ENCODE results near the gene PRR23B. TPM values are rescaled to one million over a fixed set of nuclear protein-coding genes. Genes with fewer than 3 reads are reported as not detected.
"Not testable (repeated sequence)": the region's sequence is repeated elsewhere in the genome, so short reads cannot be mapped to it uniquely, and the experiment has no call there.

Gene PRR23B
- polyA plus RNA-seq (2013, experiment 1 of 2; ENCODE audit: insufficient read length) = not detected
- not detected for polyA plus RNA-seq (2013, experiment 2 of 2; ENCODE audit: insufficient read length)

DNA sequence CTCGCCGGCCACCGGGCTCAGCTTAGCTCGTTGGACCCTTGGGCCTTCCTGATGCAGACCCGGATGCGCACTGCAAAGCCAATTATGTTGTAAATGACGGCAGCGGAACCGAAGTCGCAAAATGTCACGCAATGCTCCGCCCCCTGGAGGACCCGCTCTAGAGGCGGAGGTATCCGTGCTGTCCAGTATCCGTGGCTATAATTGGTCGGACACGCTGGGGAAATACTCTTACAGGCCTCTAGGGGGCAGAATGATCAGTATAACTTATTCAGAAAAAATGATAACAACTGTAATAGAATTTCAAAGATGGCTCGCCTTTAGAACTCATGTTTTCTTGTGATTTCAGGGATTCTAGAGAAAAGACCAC is at the start of gene PRR23B:
TSS of gene PRR23B (minus strand) at position 59 of the 367 bp plus-strand sequence. CDS start 265 bp downstream, outside the sequence.
- no peak for DNase-seq

DNA sequence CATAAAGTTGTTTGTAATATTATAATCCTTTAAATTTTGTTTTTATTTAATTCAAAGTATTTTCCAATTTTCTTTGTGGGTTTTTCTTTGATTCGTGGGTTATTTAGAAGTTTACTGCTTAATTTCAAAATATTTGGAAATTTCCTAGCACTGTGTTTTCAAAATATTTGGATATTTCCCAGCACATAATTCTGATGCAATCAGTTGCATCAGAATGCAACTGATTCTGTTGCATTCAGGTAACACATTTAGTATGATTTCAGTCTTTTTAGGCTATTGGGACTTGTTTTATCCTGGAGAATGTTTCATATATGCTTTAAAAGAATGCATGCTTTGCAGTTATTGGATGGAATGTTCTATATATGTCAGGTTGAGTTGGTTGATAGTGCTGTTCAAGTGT is 42.2 kb upstream of the PRR23B start:
- DNase-seq = no peak

GRCh38 chr3:139052802-139053600 is 32.3 kb upstream of the PRR23B start:
- no peak for DNase-seq

GRCh38 chr3:139044366-139045210 is 23.9 kb upstream of the PRR23B start, which contains the start of gene PRR23C:
TSS of gene PRR23C (minus strand) at chr3:139044892. CDS start at chr3:139044620, 272 bp downstream.
- no peak for DNase-seq

DNA sequence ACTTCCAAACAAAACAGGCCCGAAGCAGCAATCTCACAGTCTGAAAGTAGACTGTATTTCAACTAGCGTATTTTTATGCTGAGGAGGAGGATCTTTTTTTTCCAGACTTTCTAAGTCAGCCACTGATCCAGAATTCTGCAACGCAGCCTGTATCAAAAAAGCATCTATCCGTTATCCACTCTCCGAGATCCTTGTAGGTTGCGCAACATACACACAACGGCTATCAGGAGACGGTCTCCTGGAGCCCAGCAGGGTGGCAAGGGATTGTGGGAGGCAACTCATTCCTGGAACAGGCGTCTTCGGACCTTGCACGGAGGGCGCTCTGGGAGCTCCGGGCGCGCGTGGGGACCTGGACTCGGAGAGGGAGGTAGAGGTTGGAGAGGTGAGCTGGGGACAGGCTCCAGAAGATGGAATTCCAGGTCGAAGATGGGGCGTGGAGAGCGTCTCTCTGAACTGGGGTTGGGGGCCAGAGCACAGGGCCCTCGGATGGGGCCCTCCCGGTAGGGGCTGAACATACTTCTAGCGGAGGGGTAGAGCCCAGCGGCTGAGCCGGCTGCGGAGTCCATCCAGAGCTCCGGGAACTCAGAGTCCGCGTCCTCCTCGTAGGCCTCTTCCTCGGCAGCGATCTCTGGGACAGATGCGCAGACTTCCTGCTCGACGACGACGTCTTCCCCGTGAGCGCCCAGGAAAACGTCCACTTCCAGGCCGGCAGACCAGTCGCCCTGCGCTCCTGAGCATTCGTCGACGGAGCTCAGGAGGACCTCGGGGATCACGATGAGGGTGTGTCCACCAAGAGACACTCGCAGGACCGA is 23.0 kb upstream of the PRR23B start:
- no peak for DNase-seq

DNA sequence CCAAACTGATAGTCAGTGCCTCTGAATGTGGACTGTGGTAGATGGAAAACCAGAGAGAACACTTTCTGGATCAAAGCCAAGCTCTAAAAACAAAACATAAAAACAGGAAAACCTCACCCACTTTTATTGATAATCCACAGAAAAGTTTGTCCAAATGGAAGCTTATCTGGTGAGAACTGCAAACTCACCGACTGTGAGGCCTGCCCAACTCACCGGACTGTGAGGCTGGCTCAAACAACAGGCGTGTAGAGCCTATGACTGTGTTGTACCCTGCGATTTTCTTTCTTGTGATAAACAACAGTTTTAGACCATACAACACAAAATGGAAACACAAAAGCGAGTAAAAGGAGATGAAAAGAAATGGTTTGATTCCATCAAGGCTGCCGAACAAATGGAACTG is 16.8 kb upstream of the PRR23B start:
- DNase-seq = no peak

GRCh38 chr3:139032326-139033002 is 11.7 kb upstream of the PRR23B start:
- DNase-seq = no peak

GRCh38 chr3:139030576-139030975 is 9.8 kb upstream of the PRR23B start:
- DNase-seq = not testable (repeated sequence)

DNA sequence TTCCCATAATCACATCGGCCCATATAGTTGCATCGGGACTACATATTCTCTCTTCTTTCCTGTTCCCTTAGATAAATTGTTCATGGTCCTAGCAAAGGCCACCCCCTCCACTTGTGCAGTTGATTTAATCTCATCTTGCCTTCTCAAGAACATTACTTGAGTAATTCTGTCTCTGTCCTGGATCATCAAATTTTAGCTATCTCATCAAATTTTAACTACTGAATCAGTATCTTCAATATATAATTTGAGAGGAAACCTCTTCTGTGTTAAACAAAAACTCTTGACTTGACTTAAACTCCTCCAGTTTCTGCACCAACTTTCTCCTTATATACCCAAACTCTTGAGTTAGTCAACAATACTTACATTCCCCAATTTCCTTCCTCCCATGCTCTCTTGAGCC is 4.2 kb upstream of the PRR23B start:
- no peak for DNase-seq

GRCh38 chr3:139020036-139020867 is 474 bp downstream of the PRR23B start:
- DNase-seq = no peak

GRCh38 chr3:139016430-139017048 is 4.2 kb downstream of the PRR23B start:
- no peak for DNase-seq

DNA sequence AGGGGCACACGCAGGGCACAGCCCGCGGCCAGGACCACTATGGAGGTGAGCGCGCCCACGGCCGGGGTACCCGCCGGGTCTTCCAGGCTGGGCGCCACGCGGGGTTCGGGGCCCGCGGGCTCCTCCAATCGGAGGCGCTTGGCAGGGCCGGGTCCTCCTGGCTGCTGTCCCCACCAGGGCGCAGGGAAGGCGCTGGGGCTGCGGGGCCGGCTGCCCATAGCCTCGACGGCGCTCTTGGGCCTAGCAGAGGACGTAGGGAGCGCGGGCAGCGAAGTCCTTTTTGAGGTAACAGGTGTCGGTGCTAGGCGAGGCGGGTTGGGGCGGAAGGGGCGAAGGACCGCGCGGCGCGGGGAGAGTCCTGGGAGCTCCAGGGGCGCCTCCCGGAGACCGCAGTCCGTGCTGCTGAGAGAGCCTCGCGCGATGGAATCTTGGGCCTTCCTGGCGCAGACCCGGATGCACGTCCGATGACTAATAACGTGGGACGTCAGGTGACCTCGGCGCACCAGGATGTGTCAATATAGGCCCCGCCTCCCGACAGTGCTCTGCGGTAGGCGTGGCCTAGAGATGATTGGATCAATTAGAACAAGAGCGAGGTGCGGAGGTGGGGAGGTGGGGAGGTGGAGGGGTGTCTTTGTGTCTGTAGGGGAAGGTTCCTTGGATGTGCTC is 14.5 kb downstream of the PRR23B start, which contains the start of gene PRR23A:
TSS of gene PRR23A (minus strand) at position 218 of the 666 bp plus-strand sequence. CDS start at position 218, 0 bp downstream.
- DNase-seq = no peak

DNA sequence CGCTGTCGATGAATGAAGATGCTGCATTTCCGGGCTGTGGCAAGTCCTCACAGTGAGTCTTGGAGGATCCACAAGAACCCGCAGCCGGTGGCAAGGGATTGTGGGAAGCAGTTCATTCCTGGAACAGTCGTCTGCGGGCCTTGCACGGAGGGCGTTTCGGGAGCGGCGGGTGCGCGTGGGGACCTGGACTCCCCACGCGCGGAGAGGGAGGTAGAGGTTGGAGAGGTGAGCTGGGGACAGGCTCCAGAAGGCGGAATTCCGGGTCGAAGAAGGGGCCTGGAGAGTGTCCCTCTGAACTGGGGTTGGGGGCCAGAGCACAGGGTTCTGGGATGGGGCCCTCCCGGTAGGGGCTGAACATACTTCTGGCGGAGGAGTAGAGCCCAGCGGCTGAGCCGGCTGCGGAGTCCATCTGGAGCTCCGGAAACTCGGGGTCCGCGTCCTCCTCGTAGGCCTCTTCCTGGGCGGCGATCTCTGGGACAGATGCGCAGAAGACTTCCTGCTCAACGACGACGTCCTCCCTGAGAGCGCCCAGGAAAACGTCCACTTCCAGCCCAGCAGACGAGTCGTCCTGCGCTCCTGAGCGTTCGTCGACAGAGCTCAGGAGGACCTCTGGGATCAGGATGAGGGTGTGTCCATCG is 15.3 kb downstream of the PRR23B start:
- DNase-seq = no peak

GRCh38 chr3:138995706-138996105 is 25.0 kb downstream of the PRR23B start:
- DNase-seq = no peak

DNA sequence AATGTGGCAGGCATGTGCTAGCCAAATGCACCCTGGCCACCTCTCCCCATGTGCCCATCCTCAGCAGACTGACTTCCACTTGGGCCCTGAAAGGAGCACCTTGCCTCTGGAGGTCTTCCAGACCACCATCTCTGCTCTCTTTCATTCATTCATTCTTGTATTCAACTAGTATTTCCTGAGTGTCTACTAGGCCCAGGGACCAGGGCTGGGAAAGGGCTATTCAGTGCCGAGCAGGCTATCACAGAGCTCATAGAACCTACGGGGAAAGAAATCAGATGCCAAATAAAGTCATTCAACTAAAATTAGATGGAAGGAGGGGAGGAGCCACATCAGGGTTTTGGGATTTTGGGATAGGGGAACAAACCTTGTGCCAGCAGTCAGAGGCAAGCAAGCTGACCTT is 33.5 kb downstream of the PRR23B start:
- DNase-seq = no peak

DNA sequence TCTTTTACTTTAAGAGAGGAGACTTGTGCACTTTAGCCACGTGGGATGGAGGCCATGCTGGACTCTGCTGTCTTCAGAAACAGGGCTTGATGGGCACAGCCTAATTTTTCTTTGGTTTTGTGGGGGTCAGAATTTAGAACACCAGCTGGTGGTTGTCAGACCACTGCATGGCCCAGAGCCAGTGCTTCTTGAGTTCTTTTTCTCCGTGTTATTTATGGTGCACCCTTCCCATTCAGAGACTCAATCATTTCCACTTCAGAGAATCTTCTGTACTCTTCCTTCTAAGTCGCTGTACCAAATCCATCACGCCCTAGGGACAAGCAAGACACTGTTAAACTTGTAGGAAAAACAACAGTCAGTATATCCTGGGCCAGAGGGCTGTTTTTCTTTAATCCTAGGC is 34.8 kb downstream of the PRR23B start:
- no peak for DNase-seq

- no peak for DNase-seq
Measured at GRCh38 chr3:138984816-138985215, 35.9 kb downstream of the PRR23B start.

- DNase-seq = no peak
Measured at GRCh38 chr3:138976047-138976446, 44.7 kb downstream of the PRR23B start.

GRCh38 chr3:138975351-138975750 is 45.4 kb downstream of the PRR23B start:
- no peak for DNase-seq
